GM12891 (cell line): Measurements from ENCODE around the gene USP27X.

Experiments used
- POLR2A ChIP-seq: IDR thresholded peaks from 2 replicates; pipeline ENCODE4 v1.6.1; 2011; ENCODE audit warnings: low read depth, low read length, control low read depth
- POLR2AphosphoS5 ChIP-seq: IDR thresholded peaks from 2 replicates; pipeline ENCODE4 v1.6.1; 2011; ENCODE audit warnings: low read depth, low read length, control low read depth
- POU2F2 ChIP-seq: IDR thresholded peaks from 2 replicates; pipeline ENCODE4 v1.6.1; 2011; ENCODE audit warnings: low read depth, mild to moderate bottlenecking, control low read depth, low read length, moderate library complexity
- SPI1 ChIP-seq: IDR thresholded peaks from 2 replicates; pipeline ENCODE4 v1.6.1; 2011; ENCODE audit warnings: low read depth, low read length, control low read depth
- TAF1 ChIP-seq: IDR thresholded peaks from 2 replicates; pipeline ENCODE4 v1.6.1; 2011; ENCODE audit warnings: low read depth, low read length, control low read depth

- TF ChIP-seq POLR2AphosphoS5 (no peak), TAF1 (no peak), POLR2A (no peak), SPI1 (no peak), POU2F2 (no peak)
Measured at GRCh38 chrX:49921109-49921508, 41.8 kb downstream of the USP27X start.
